ENCODE results near the gene MLEC.

DNA sequence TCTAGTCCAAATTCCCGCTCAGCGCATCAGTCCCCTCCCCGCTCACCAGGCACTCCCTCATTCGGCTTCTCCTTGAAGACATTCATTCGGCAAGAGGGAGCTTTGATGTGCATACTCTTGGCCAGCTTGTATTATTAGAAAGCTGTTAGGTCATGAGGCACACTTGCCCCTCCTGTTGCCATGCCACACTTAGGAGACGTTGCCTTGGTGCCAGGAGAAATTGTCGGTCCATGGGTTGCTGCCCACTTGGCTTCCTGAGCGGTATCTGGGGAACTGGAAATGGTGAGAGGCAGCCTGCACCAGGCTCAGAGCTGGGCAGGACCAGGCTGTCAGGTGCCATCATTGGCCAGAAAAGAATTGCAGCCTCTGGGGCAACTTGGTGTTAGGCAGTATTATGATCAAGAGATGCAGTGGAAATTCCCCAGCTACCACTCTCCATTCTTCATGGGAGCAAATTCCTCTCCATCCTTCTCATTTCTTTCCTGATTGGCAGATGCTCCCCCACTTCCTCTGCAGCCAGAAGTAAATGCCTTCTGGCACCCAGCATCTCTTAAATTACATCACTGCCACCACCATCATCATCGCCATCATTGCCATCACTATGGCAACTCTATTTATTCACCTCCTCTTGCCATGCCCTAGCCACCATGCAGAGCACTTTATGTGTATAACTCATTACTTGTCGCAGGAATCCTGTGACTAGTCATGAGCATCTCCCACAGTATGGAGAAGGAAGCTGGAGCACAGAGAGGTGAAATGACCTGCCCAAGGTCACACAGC, 34.1 kb upstream of the MLEC start:
- TF ChIP-seq ZNF549 (CRISPR knock-in tag; IDR thresholded peaks at IDR 0.05) (no peak), BRD4 (CRISPR knock-in tag; IDR thresholded peaks at IDR 0.05) (no peak), TBX3 (IDR thresholded peaks at IDR 0.05; ENCODE audit: borderline replicate concordance) (no peak), POLR2A (IDR thresholded peaks at IDR 0.05; ENCODE audit: insufficient read depth in 1 of 2, low read depth in 2 of 2, low read length in 2 of 2) (no peak), NFATC3 (CRISPR knock-in tag; IDR thresholded peaks at IDR 0.05) (no peak), NR2C2 (CRISPR knock-in tag; IDR thresholded peaks at IDR 0.05; ENCODE audit: borderline replicate concordance) (no peak), SALL2 (CRISPR knock-in tag; IDR thresholded peaks at IDR 0.05) (no peak), GABPA (IDR thresholded peaks at IDR 0.05; ENCODE audit: low read depth, low read length) (no peak), GABPA (CRISPR knock-in tag; IDR thresholded peaks at IDR 0.05; ENCODE audit: low read depth) (no peak), ZFP37 (CRISPR knock-in tag; IDR thresholded peaks at IDR 0.05; ENCODE audit: borderline replicate concordance) (no peak)
- TF ChIP-seq, protein P1, sequence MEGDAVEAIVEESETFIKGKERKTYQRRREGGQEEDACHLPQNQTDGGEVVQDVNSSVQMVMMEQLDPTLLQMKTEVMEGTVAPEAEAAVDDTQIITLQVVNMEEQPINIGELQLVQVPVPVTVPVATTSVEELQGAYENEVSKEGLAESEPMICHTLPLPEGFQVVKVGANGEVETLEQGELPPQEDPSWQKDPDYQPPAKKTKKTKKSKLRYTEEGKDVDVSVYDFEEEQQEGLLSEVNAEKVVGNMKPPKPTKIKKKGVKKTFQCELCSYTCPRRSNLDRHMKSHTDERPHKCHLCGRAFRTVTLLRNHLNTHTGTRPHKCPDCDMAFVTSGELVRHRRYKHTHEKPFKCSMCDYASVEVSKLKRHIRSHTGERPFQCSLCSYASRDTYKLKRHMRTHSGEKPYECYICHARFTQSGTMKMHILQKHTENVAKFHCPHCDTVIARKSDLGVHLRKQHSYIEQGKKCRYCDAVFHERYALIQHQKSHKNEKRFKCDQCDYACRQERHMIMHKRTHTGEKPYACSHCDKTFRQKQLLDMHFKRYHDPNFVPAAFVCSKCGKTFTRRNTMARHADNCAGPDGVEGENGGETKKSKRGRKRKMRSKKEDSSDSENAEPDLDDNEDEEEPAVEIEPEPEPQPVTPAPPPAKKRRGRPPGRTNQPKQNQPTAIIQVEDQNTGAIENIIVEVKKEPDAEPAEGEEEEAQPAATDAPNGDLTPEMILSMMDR (CRISPR knock-in tag; IDR thresholded peaks at IDR 0.05): no peak
- TF ChIP-seq, protein P2, sequence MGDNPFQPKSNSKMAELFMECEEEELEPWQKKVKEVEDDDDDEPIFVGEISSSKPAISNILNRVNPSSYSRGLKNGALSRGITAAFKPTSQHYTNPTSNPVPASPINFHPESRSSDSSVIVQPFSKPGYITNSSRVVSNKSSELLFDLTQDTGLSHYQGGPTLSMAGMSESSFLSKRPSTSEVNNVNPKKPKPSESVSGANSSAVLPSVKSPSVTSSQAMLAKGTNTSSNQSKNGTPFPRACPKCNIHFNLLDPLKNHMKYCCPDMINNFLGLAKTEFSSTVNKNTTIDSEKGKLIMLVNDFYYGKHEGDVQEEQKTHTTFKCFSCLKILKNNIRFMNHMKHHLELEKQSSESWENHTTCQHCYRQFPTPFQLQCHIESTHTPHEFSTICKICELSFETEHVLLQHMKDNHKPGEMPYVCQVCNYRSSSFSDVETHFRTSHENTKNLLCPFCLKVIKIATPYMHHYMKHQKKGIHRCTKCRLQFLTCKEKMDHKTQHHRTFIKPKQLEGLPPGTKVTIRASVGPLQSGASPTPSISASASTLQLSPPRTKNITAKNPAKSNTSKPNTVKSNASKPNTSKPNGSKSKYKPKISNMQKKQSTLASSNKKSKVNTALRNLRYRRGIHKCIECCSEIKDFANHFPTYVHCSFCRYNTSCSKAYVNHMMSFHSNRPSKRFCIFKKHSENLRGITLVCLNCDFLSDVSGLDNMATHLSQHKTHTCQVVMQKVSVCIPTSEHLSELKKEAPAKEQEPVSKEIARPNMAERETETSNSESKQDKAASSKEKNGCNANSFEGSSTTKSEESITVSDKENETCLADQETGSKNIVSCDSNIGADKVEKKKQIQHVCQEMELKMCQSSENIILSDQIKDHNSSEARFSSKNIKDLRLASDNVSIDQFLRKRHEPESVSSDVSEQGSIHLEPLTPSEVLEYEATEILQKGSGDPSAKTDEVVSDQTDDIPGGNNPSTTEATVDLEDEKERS (CRISPR knock-in tag; IDR thresholded peaks at IDR 0.05): no peak
